Left ventricle myocardium inferior (tissue), 1 donor: ENCODE measurements around the gene TSC22D3. TPM values are rescaled to one million over a fixed set of nuclear protein-coding genes. Genes with fewer than 3 reads are reported as not detected.

Source experiments
- DNase-seq: peaks from one replicate; pipeline ENCODE4 v3.0.0-alpha.2; 2020
- H3K27ac ChIP-seq: fragments of 200-600 bp; replicated peaks from 2 replicates; pipeline ENCODE4 v1.8.0; 2021
- H3K27me3 ChIP-seq: fragments of 200-600 bp; 2 replicates; pipeline ENCODE4 v1.8.0; 2021; ENCODE audit warnings: low read depth
- H3K36me3 ChIP-seq: fragments of 200-600 bp; 2 replicates; pipeline ENCODE4 v1.8.0; 2021
- H3K4me1 ChIP-seq: fragments of 200-600 bp; 2 replicates; pipeline ENCODE4 v1.8.0; 2021
- H3K4me3 ChIP-seq: fragments of 200-600 bp; 2 replicates; pipeline ENCODE4 v1.8.0; 2021; ENCODE audit warnings: mild to moderate bottlenecking, moderate library complexity
- H3K9me3 ChIP-seq: fragments of 200-600 bp; replicated peaks from 2 replicates; pipeline ENCODE4 v1.8.0; 2021
- CTCF ChIP-seq: fragments of 200-600 bp; IDR thresholded peaks from 2 replicates; pipeline ENCODE4 v1.8.0; 2021; ENCODE audit warnings: antibody characterized with exemption, mild to moderate bottlenecking, borderline replicate concordance
- intact Hi-C: fragments of 100-400 bp; cut with micrococcal nuclease; formaldehyde crosslinking; loops from one replicate; pipeline ENCODE4 v1.11.0; 2022
- total RNA-seq: library from RNA; stranded (reverse); fragmentation: NEBNext Ultra II Directional; extraction: Animal tissue kit (Norgen Biotek cat#: 25700); gene quantifications from one replicate; pipeline ENCODE4 v1.2.1, GENCODE V29; 2021
- donor health status: DM: no; HTN: yes; CAD: no; lungs with severe emphysema.

TSC22D3 gene
- total RNA-seq, 1 donor from 2014 or later: 58.9 TPM

GRCh38 chrX:107766470-107767150 is 9.0 kb downstream of the TSC22D3 start:
- H3K9me3 ChIP-seq: no peaks in the 10 kb centered on the region
- intact Hi-C loops: loop anchor here (5.0 kb wide), 1 partner anchor 34 kb away; no protein-coding TSS in a partner anchor

GRCh38 chrX:107764845-107765608 is 10.6 kb downstream of the TSC22D3 start:
- Histone ChIP-seq H3K27ac (no peak overlapping the region), H3K9me3 (no peaks in the 10 kb centered on the region), H3K4me1 (peaks cover 30% of the 10 kb centered on the region), H3K4me3 (no peak overlapping the region), H3K27me3 (no peaks in the 10 kb centered on the region), H3K36me3 (no peaks in the 10 kb centered on the region)
- no peak for TF ChIP-seq CTCF
- intact Hi-C loops: loop anchor here (5.0 kb wide), 1 partner anchor 33 kb away; no protein-coding TSS in a partner anchor
- no peak for DNase-seq

More at GRCh38 chrX:107766470-107767150, 9.0 kb downstream of the TSC22D3 start:
- no peak overlapping the region for H3K4me3 ChIP-seq
- DNase-seq: peak; percentile 53
- TF ChIP-seq CTCF: no peak
- H3K27ac ChIP-seq: peak overlapping the region; percentile 55
- H3K27me3 ChIP-seq: no peaks in the 10 kb centered on the region
- no peaks in the 10 kb centered on the region for H3K36me3 ChIP-seq
- H3K4me1 ChIP-seq: peaks cover 28% of the 10 kb centered on the region

DNA sequence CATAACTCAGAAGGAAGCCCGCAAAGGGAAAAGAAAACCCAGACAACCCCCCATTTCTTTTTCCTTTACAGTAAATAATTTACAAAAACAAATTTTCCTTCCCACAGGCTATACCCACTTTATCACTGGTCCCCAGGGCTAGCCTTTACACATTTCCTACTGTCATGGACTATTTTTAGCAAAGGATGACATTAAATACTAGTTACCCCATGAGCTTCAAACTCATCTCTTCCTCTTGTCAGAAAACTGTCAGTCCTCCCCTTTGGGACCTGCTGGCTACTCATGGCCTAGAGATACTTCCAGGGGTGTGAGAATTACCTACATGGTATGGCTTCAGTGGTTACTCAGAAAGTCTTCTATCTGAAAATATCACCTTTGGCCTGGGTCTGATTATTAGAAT is 11.9 kb downstream of the TSC22D3 start:
- no peak for TF ChIP-seq CTCF
- H3K9me3 ChIP-seq: no peaks in the 10 kb centered on the region
- no peak for DNase-seq
- peaks cover 30% of the 10 kb centered on the region for H3K4me1 ChIP-seq
- no peak overlapping the region for H3K27ac ChIP-seq
- H3K27me3 ChIP-seq: no peaks in the 10 kb centered on the region
- no peaks in the 10 kb centered on the region for H3K36me3 ChIP-seq
- intact Hi-C loops: no loop called here
- H3K4me3 ChIP-seq: no peak overlapping the region

DNA sequence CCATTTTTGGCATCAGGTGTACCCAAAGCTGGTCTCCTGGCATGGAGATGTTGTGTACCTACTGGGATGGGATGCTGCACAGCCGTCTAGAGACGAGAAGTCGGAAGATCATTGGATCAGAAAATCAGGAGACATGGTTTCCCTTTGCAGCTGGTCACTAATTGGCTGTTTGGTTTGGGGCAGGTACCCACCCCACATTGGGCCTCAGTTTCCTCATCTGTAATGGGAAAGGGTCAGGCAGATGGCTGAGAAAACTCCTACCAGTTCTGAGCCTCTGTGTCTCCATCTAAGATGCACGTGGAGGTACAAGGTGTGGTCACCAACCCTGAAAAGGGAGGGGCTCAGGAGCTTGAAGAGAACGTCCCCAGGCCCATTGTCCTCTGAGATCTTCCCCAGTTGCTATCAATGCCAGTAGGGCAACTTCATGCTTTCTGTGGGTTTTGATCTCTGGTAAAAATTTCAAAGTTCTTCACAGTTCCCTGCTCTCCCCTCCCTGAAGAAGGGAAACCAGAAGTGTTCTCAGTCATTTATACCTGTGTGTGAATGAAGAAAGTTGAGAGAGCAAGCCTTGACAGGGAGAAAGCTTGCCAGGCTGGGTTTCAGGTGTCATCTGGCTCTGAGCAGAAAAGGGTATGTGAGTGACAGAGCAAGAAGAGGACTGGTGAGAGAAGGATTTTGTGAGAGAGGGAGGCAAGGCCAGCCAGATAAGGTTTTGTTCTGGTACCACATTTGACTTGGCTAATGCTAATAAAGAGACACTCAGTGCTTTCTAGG is 15.1 kb downstream of the TSC22D3 start:
- no peak for DNase-seq
- Histone ChIP-seq H3K27ac (no peak overlapping the region), H3K4me3 (no peak overlapping the region), H3K36me3 (no peaks in the 10 kb centered on the region), H3K9me3 (no peaks in the 10 kb centered on the region), H3K27me3 (no peaks in the 10 kb centered on the region), H3K4me1 (peaks cover 32% of the 10 kb centered on the region)
- no peak for TF ChIP-seq CTCF
- intact Hi-C loops: no loop called here

- DNase-seq: no peak
- Histone ChIP-seq H3K9me3 (no peaks in the 10 kb centered on the region), H3K4me3 (no peak overlapping the region), H3K4me1 (peaks cover 41% of the 10 kb centered on the region), H3K27ac (no peak overlapping the region), H3K36me3 (no peaks in the 10 kb centered on the region), H3K27me3 (no peaks in the 10 kb centered on the region)
- no peak for TF ChIP-seq CTCF
- intact Hi-C loops: no loop called here
Measured at GRCh38 chrX:107758231-107758766, 17.3 kb downstream of the TSC22D3 start.
